Hepatocyte (in vitro differentiated cells): ENCODE measurements around the gene CTNNA3.

Experiments
- CTCF ChIP-seq: fragments of 200-600 bp; sonication (generic); IDR thresholded peaks from 2 replicates; pipeline ENCODE4 v1.5.1; 2016; ENCODE audit warnings: antibody characterized with exemption, mild to moderate bottlenecking; ENCODE audit not compliant: poor library complexity
- EZH2 ChIP-seq: fragments of 200-600 bp; sonication (generic); IDR thresholded peaks from 2 replicates; pipeline ENCODE4 v1.6.1; 2016; ENCODE audit warnings: antibody characterized with exemption, mild to moderate bottlenecking, borderline replicate concordance

GRCh38 chr10:66538371-66538770 lies 1157.6 kb downstream of the CTNNA3 start:
- TF ChIP-seq CTCF (no peak), EZH2 (no peak)
